HG03521 (cell line): Measurements from ENCODE around the gene ATP5PD.
"Not testable (repeated sequence)": the region's sequence is repeated elsewhere in the genome, so short reads cannot be mapped to it uniquely, and the experiment has no call there.

ENCODE experiments used
- ATAC-seq: cut with Tn5 transposase; IDR thresholded peaks from one replicate; pipeline ENCODE4 v1.9.1; 2021; ENCODE audit warnings: mild to moderate bottlenecking, moderate library complexity; ENCODE audit not compliant: unreplicated experiment

The ATP5PD gene

DNA sequence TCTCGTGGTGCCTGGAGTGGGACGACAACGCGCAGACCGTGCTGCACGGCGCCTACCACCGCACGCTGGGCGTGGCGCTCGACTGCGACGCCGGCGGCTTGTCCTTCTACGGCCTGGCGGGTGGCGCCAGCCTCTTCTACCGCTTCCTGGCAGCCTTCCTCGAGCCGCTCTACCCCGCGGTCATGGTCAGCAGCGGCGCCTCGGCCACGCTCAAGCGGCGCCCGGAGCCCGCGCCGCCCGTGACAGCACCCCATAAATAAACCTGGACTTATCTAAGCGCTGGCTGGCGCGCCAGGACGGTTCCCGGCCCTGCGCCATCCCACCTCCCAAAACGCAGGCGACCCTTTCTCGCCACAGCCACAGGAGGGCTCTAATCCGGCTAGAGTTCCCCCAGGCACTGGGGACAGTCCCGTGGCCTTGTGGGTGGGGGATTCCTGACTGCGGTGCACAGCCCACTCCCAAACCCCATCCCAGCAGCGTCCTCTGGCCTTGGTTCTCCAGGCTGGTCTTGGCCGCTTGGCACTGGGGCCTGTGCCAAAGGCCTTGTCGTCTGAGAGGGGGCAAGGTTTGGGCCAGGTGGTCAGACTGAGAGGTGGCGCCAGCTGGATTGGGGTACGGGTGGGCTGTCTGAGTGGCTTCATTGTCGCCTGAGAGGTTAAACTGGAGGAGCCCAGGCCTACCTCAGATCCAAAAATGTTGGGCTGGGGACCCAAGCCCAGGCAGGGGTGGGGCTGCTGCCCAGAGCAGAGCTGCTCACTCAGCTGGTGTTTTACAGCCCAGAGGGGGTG, 30.9 kb upstream of the ATP5PD start:
- ATAC-seq = no peak

DNA sequence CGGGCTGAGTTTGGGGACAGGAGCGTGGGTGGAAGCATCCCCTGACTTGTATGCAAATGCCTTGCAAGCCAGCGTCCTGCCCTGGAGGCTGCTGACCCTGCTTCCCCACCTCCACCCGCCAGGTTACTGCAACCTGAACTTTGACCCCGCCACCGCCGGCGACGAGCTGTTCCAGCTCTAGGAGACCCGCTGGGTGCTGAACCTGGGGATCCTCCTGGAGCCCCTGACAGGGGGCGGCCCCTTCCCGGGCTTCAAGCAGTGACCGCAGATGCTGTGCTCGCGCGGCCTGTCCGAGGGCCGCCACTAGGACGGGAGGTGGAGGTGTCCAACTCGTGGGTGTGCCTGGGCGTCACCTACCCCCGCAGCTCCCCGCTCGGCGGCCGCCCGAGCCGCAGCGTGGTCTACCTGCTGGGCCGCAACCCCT, 30.3 kb upstream of the ATP5PD start:
- ATAC-seq = no peak

DNA sequence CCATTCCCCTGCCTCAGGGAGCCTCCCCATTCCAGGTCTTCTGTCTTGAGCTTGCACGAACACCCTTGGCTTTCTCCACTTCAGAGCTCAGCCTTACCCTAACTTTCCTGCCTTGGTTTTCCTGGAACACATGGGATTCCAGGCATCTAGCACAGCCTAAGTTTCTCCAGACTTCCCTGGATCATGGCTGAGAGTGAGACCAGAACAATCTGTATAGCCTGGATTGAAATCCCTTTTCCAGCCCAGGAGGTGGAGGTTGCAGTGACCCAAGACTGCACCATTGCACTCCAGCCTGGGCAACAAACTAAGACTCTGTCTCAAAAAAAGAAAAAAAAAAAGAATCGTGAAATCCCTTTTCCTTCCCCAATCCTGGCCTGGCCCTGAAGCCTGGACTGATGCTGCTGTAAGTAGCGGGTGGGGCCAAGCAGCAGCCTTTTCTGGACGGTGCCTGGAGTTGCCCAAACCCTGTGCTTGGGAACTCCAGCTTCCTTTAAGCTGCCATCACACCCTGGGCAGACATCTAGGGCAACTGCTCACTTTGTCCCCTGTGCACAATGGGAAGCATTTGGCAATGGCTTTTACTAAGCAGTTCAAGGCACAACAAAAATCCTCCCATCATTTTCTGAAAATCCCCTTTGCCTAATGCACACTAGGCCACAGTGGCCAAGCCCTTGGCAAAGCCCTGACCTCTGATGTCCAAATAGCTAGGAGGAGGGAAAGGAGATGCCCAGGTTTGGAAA, 29.0 kb upstream of the ATP5PD start:
- ATAC-seq = no peak

DNA sequence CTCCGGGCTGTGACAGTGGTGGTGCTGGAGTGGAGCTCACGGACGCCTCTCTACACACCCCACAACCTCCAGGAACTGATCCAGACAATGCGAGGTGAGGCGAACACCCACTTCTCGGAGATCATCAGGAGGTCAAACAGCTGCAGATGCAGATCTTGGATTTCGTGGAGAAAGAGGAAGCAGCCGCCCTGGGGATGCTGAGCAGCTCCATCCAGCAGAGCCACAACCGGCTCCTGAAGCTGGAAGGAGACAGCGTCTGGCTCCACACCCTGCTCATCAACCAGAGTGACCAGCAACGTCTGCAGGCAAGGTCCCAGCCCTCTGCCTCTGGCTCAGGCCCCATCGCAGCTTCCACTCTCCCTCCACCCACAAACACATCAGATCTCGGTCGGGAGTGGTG, 27.8 kb upstream of the ATP5PD start:
- ATAC-seq = no peak

DNA sequence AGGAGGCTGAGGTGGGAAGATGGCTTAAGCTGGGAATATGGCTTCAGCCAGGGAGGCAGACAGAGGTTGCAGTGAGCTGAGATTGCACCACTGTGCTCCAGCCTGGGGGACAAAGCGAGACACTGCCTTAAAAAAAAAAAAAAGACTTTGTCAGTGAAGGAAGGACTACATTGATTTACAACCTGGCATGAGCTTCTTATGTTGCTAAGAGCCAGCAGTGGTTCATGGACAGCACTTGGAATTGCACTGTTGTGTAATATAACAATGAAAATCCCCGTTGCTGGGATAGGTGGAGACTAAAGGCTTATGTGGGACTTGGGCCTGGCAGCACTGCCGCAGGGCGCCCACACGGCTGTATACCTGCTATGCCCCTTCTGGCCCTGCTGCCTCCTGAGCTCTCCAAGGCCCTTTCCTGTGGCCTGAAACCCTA, 26.9 kb upstream of the ATP5PD start:
- ATAC-seq = no peak

DNA sequence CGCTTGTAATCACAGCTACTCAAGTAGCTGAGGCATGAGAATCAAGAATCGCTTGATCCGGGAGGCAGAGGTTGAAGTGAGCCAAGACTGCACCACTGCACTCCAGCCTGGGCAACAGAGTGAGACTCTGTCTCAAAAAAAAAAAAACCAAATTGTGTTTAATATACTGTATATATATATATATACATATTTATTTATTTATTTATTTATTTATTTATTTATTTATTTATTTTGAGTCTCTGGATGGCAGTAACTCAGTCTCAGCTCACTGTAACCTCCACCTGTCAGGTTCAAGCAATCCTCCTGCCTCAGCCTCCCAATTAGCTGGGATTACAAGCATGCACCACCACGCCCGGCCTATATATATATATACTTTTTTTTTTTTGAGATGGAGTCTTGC, 26.1 kb upstream of the ATP5PD start:
- ATAC-seq = not testable (repeated sequence)

DNA sequence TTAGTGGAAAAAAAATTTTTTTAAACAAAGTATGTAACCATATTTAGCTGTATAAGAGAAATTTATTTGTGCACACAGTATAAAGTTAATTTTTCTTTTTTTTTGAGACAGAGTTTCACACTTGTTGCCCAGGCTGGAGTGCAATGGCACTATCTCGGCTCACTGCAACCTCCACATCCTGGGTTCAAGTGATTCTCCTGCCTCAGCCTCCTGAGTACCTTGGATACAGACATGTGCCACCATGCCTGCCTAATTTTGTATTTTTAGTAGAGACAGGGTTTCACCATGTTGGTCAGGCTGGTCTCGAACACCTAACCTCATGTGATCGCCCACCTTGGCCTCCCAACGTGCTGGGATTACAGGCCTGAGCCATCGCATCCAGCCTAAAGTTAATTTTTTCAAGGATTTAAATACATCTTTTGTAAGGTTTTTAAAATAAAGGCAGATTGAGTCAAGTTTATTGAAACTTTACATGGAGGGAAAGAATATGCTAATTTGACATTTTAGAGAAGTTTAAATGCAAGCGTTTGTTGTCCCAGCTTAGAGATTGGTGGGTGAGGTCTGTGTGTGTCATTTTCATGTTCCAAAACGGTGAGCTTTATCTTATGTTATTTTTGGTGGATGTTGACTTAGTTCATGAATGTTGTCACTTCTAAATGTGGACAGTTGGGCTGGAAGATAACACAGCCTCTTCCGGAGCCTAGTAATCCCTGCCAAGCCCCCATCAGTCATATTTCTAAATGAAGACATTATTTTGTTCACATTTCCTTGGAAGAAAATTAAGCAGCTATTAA, 24.9 kb upstream of the ATP5PD start:
- ATAC-seq = not testable (repeated sequence)

DNA sequence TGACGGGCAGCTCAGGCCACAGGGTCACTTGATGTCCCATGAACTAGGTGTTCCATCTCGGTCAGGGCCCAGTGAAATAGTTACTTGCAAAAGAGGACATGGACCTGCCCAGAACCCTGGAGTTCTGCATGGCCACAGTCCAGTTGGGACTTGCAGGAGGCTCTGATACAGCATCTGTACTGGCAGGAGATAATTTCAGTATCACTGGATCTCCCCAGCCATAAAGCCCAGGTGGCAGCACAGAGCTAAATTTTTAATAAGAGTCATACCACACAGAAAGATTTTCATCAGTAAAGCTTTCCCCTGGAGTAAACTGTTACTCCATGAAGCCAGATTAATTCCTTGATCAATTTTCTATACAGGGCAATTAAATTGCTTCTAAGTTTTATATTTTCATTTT, 23.0 kb upstream of the ATP5PD start:
- no peak for ATAC-seq

DNA sequence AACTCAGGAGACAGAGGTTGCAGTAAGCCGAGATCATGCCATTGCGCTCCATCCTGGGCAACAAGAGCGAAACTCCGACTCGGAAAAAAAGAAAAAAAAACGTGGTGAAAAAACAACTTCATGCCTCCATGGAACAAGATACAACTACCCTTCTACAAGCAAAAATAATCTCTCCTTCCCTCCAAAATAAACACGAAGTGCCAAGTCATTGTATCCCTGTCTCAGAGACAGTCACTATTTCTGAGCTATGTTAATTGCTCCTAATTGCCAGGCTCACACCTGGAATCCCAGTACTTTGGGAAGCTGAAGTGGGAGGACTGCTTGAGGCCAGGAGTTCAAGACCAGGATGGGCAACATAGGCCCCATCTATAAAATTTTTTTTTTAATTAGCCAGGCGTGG, 22.0 kb upstream of the ATP5PD start:
- ATAC-seq = no peak

DNA sequence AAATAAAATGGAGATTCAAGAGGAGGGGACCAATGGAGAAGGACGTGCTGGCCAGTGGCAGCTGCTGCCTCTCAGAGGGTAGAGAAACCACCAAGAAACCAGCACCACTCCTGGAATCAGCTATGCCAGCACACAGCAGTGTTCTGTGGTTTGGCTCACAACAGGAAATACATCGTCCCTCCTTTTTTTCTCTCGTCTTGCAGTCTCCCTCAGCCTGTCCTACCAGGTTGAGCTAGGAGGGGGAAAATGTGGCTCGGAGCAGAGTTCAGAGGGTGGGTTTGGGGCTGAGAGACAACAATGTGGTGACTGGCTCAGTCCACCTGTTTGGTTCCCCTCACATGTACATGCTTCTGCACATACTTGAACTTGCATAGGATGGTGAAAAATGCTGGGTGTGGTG, 21.1 kb upstream of the ATP5PD start:
- no peak for ATAC-seq

DNA sequence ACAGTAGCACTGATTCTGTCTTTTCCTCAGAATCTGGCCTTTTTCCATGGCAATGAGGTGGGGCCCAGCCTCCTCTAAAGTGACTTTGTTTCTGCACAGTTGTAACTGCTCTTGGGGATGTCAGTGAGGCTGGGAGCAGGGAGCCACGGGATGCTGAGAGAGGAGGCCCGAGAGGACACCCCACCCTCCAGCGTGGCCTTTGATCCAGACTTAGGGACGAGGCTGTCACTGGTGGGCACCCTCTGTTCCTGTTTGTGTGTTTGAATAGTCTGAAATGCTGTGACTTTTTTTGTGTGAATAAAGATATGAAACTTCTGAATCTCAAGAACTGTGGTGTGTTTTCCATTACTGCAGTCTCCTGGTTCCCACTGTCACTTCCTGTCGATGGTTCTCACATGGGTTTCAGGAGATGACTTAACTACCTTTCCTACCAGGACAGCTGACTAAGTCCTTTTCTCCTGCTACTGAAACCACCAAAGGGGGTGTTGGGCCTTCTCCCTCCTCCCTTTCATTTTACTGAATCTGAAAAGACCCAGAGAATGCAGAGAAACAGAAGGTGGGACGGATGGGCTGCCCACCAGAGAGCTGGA, 18.9 kb upstream of the ATP5PD start:
- ATAC-seq = no peak

DNA sequence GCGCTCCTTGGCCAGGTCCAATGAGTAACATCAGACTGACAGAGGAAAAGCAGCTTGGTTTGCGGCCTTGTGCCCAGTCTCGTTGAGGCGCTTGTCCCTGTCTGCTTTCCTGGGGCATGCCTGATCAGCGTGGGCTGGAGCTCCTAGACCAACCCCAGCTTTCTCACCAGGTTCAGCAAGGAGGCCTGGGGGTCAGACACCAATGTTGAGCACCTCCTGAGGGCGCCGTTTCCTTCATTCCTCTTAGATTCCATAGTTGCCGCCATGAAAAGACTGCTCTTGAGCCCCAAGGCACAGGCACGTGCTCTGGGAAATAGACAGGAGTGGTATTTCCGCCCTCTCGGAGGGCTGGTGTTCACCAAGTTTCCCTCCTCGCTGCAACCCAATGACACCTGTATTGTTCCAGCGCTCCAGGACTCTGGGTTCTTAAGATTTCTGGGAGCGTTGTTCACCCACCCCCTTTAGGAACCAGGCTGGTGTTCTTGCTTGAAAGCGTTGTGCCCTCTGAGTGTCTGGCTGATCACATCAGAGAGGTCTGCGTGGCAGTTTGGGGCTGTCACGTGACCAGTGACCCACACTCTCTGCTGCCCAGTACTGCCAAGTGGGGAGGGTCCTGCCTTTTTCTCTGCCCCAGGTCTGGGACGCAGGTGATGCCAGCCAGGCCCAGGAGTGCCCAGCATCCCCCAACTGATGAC, 18.2 kb upstream of the ATP5PD start:
- no peak for ATAC-seq

DNA sequence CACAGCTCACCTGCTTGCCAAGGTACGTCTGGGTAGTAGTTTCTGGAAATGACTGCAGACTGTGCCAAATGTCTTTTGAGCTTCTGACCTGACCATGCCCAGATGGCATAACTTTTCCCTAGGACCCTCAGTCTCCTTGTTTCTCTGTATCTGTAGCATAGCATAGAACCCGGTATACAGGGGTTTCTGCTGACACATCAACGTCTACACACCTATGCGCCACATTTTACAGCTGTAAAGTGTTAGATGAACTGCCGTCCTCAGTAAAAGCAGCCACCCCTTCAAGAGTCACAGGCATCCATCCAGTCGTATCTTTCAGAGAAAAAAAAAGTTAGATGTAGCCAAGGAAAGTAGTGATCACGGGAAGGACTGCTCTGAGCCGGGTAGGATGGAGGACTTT, 17.7 kb upstream of the ATP5PD start:
- no peak for ATAC-seq

DNA sequence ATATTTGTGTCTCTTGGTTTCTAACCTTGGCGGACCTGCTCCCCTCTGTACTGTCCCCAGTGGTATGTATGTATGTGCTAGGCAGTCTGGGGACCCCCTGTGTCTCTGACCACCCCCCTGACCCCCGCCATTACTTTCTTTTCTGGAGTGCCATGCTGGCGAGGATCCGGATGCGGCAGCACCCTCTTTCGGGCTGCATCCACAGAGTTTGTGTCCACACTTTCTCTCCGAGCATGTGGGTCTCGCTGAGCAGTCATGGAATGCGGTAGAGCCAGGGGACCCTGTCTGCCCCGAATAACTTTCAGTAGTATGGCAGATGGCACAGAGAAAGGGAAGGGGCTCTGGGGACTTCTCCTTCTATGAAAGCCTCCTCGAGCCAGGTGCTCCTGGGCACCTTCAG, 17.3 kb upstream of the ATP5PD start:
- ATAC-seq = no peak

DNA sequence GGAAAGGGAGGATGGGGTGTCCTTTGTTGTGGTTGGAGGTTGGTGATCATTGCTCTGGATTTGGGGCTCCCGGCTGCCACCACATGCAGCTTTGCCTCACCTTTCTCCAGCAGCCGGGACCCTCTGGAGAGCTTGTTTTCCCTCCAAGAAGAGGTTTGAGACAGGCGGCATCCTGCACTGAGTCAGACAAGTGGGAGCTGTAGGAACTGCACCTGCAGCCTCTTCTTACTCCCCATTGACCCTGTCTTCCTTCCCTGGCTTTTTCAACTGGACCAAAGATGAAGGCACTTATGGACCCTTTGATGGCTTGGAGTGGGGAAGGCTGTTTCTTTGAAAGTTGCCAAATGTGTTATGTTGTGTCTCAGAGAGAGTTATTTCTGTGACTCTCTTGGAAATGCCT, 16.9 kb upstream of the ATP5PD start:
- no peak for ATAC-seq

DNA sequence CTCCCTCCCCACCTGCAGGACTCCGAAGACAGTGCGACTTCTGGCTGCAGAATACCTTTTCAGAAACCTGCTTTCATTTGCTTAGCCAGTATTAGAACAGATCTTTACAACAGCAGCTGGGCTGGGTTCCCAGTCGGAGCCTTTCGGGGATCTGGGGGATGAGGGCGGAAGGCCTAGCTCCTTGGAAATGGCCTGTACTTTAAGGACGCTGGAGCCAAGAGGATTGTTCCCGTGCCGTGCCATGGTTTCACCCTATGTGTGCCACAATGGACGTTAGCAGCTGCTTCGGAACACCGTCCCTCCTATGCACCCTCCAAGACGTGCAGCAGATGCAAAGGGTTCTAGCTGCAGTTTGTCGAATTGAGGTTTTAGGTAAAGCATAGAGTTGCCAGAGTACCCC, 16.4 kb upstream of the ATP5PD start:
- ATAC-seq = no peak

DNA sequence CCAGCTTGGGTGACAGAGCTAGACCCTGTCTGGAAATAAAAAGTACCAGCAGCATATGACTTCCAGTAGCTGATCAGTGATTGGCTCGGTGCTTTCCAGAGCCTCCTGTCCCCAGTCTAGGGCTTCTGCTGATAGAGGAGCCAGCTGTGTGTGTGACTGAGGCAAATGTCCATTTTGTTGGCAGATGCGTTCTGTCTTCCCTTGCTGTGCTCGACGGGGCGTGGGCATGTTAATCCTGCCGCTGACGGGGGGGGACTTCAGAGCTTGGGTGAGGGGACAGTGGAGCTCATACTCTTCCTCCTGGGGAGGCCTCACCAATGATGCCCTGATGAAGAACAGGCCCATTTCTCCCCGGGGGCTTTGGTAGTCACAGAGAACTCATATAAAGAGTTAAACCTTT, 14.8 kb upstream of the ATP5PD start:
- no peak for ATAC-seq

DNA sequence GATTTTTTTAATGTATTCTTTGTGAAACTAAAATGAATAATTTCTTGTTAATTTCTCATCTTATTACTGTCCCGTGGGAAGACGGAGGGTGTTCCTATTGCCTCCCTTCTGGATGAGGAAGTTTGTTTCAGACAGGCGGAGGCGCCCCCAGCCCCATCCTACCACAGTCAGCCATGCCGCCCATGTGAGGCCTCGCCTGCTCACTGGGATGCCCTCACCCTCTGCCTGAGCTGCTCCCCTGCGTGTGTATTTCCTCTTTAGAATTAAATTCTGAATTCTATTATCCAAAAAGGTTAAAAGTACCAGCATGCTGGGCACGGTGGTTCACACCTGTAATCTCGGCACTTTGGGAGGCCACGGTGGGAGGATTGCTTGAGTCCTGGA, 14.3 kb upstream of the ATP5PD start:
- ATAC-seq = no peak

DNA sequence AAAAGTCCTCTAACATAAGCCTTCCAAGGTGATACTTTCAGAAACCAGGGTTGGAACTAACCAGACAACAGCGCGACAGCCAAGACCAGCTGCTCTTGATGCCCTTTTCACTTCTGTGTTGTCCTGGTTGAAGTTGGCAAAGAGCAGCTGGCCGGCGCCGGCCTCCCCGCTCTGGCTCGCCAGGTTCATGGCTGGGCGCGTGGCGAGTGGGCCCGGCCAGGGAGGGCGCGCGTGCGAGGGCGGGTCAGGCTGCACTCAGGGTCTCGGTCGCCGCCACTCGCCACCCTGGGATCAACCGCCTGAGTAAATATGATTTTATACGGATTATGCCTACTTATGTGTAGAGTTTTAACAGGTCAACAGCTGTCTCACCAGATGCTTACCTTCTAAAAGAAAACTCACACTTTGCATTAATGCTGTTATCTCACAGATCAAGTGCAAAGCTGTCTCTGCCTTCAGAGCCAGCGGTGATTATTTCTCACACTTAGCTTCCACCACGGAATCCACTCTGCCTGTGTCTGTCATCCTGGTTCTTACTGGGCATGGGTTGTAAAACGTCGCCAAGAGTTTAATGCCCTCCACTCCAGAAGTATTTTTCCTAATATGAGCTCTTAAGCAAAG, 13.8 kb upstream of the ATP5PD start:
- ATAC-seq = no peak
